BLaER1 treated with 17β-estradiol and CSF1 and Interleukin-3, amounts not matched to agents 10 nM and 100 nM (cell line): ENCODE data around the gene ZNF436.

Experiments used
- H3K27ac ChIP-seq, 11 experiments: shearing (Covaris generic); formaldehyde crosslinking; 2 replicates each; pipeline ENCODE4 v1.8.1; 2022
- H3K27me3 ChIP-seq, 11 experiments: shearing (Covaris generic); formaldehyde crosslinking; 2 replicates each; pipeline ENCODE4 v1.8.1; 2022
- H3K36me3 ChIP-seq, 11 experiments: shearing (Covaris generic); formaldehyde crosslinking; 2 replicates each; pipeline ENCODE4 v1.8.1; 2022
- H3K4me1 ChIP-seq, 10 experiments: shearing (Covaris generic); formaldehyde crosslinking; 2 replicates each; pipeline ENCODE4 v1.8.1; 2022
- H3K4me2 ChIP-seq, 11 experiments: shearing (Covaris generic); formaldehyde crosslinking; 2 replicates each; pipeline ENCODE4 v1.8.1; 2022
- H3K4me3 ChIP-seq, 10 experiments: shearing (Covaris generic); formaldehyde crosslinking; 2 replicates each; pipeline ENCODE4 v1.8.1; 2022
- H3K9ac ChIP-seq, 11 experiments: shearing (Covaris generic); formaldehyde crosslinking; 2 replicates each; pipeline ENCODE4 v1.8.1; 2022
- H3K9me3 ChIP-seq, 11 experiments: shearing (Covaris generic); formaldehyde crosslinking; replicated peaks in 1 of 11; 2 replicates each; pipeline ENCODE4 v1.8.1; 2022
- H4K20me1 ChIP-seq, 11 experiments: shearing (Covaris generic); formaldehyde crosslinking; 2 replicates each; pipeline ENCODE4 v1.8.1; 2022
- Cebpa-rat ChIP-seq, 11 experiments: shearing (Covaris generic); IDR thresholded peaks; 2 replicates each; pipeline ENCODE4 v1.8.1; 2022

ZNF436 gene

GRCh38 chr1:23369335-23370013 lies at the start of gene ZNF436:
TSS of gene ZNF436 (minus strand) at chr1:23369836. CDS start at chr1:23368005, 1,831 bp downstream.
- peak within 1 kb of the TSS; percentile 69 to 94 (median 78) for H3K4me3 ChIP-seq
- TF ChIP-seq Cebpa-rat (IDR thresholded peaks at IDR 0.05): no peak
- H3K4me1 ChIP-seq: peaks cover 37 to 61% (median 45%) of the 10 kb centered on the region in 10 experiments
- peak within 1 kb of the TSS; percentile 84 to 97 (median 93) for H3K4me2 ChIP-seq
- H3K27ac ChIP-seq: peak within 1 kb of the TSS; percentile 85 to 97 (median 93)
- H3K27me3 ChIP-seq: no peaks in the 10 kb centered on the region
- H3K9me3 ChIP-seq: peaks cover 23 to 28% (median 26%) of the 10 kb centered on the region in 11 experiments
- H4K20me1 ChIP-seq: no peaks in the 10 kb centered on the region
- H3K9ac ChIP-seq: peak within 1 kb of the TSS; percentile 82 to 96 (median 91)
- peaks cover 25 to 29% (median 26%) of the 10 kb centered on the region in 11 experiments for H3K36me3 ChIP-seq

DNA sequence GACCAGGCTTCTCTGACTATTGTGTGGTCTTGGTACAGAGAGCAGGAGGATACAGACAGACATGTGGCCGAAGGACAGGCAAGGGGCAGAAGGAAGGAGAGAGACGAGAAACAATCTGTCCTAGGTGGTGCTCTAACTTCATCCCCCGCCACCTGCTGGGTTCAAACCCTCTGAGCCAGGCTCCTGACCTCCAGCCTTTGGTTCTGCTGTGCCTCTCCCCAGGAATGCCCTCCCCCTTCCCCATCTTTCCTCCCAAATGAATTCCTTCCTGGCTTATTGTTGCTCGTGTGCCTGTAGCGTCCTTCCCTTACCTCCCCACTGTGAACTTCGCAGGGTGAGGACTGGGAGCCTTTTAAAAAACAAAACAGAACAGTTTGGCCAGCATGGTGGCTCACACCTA lies 49.5 kb upstream of the ZNF436 start:
- H3K4me2 ChIP-seq: no peak overlapping the region
- no peak overlapping the region for H3K27ac ChIP-seq
- no peak for TF ChIP-seq Cebpa-rat (IDR thresholded peaks at IDR 0.05)
- peaks cover 9 to 27% (median 25%) of the 10 kb centered on the region in 11 experiments for H3K27me3 ChIP-seq
- peaks cover 0 to 6% (median 0%) of the 10 kb centered on the region in 11 experiments; a peak in 8 of 22 replicates for H4K20me1 ChIP-seq
- H3K36me3 ChIP-seq: no peaks in the 10 kb centered on the region
- H3K9me3 ChIP-seq: no peaks in the 10 kb centered on the region
- H3K4me1 ChIP-seq: peaks cover 7 to 21% (median 17%) of the 10 kb centered on the region in 10 experiments; a peak in 19 of 20 replicates
- H3K9ac ChIP-seq: no peak overlapping the region
- no peak overlapping the region for H3K4me3 ChIP-seq

DNA sequence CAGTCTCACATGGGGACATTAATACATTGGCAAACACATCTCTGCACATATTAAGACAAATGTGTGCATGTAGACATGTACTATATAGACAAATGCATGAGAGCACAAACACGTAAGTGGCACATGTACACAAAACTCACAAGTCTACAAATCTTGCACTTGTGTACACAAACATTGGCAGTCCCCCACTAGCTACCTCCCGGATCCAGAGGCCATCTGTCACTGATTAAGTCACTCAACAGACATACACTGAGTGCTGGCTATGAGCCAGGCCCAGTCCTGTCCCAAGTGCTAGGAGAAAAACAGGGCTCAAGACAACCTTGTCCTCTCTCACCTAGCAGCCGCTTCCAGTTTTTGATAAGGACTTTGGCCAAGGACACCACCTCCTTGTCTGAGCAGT lies 47.9 kb upstream of the ZNF436 start:
- H3K27me3 ChIP-seq: peaks cover 0 to 10% (median 9%) of the 10 kb centered on the region in 11 experiments; a peak in 19 of 22 replicates
- no peak overlapping the region for H3K4me3 ChIP-seq
- no peak overlapping the region for H3K4me2 ChIP-seq
- no peaks in the 10 kb centered on the region; a peak in 1 of 22 replicates for H4K20me1 ChIP-seq
- no peak overlapping the region for H3K9ac ChIP-seq
- peaks cover 2 to 10% (median 8%) of the 10 kb centered on the region in 10 experiments; a peak in 17 of 20 replicates for H3K4me1 ChIP-seq
- no peaks in the 10 kb centered on the region for H3K9me3 ChIP-seq
- TF ChIP-seq Cebpa-rat (IDR thresholded peaks at IDR 0.05): no peak
- no peaks in the 10 kb centered on the region for H3K36me3 ChIP-seq
- H3K27ac ChIP-seq: no peak overlapping the region

- H3K9me3 ChIP-seq: no peaks in the 10 kb centered on the region
- peaks cover 0 to 4% (median 2%) of the 10 kb centered on the region in 10 experiments; a peak in 10 of 20 replicates for H3K4me1 ChIP-seq
- H3K36me3 ChIP-seq: no peaks in the 10 kb centered on the region
- H3K9ac ChIP-seq: no peak overlapping the region
- H3K4me2 ChIP-seq: no peak overlapping the region
- H3K27ac ChIP-seq: no peak overlapping the region
- no peak for TF ChIP-seq Cebpa-rat (IDR thresholded peaks at IDR 0.05)
- H3K4me3 ChIP-seq: no peak overlapping the region
- H3K27me3 ChIP-seq: peaks cover 0 to 4% (median 3%) of the 10 kb centered on the region in 11 experiments; a peak in 9 of 22 replicates
- H4K20me1 ChIP-seq: no peaks in the 10 kb centered on the region
Measured at GRCh38 chr1:23416964-23417363, 47.3 kb upstream of the ZNF436 start.

DNA sequence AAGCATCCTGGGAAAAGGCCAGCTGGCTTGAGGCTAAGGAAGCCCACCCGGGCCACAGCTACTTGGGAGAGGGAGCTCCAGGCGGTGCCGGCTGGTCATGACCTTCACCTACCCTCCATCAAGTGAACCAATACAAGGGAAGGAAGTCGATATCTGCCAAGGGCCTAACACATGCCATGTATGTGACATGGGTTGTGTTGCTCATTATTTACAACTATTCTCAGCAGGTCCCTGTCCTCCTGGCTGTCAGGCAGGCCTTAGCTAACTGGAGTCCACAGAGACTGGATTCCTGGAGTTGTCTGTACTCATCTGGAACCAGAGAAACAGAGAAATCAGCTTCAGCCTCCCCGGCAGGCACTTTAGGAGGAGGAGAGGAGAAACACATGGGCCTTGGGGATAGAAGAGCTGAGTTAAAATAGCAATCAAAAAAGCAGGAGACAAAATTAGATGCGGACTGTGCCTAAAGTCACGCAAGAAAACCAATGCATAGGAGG lies 39.2 kb upstream of the ZNF436 start:
- H4K20me1 ChIP-seq: no peaks in the 10 kb centered on the region
- H3K4me1 ChIP-seq: peaks cover 6 to 10% (median 8%) of the 10 kb centered on the region in 10 experiments; a peak in 18 of 20 replicates
- H3K4me3 ChIP-seq: no peak overlapping the region
- TF ChIP-seq Cebpa-rat (IDR thresholded peaks at IDR 0.05): no peak
- no peaks in the 10 kb centered on the region for H3K9me3 ChIP-seq
- no peak overlapping the region for H3K9ac ChIP-seq
- no peaks in the 10 kb centered on the region for H3K27me3 ChIP-seq
- no peak overlapping the region for H3K27ac ChIP-seq
- H3K4me2 ChIP-seq: no peak overlapping the region
- H3K36me3 ChIP-seq: no peaks in the 10 kb centered on the region

DNA sequence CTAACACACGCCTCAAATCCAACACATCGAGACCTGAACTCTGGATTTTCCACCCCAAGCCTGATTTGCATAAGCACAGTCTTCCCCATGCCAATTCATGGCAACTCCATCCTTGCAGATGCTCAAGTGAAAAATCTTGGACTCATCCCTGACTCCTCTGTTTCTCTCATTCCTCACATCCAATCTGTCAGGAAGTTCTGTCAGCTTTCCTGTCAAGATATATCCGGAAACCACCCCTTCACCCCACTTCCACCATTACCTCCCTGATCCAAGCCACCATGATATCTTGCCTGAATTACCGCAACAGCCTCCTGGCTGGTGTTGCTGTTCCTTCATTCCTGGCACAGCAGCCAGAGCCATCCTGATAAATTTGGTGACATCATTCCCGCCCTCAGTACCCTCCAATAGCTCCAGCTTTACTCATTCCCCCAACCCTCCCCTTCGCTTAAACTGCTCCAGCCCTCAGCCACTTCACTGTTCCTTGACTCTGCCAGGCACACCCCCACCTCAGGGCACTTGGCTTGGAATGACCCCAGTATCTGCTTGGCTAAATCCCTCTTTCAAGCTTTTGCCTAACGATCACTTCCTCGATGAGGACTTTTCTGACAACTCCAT lies 37.5 kb upstream of the ZNF436 start:
- H3K4me1 ChIP-seq: peaks cover 21 to 27% (median 25%) of the 10 kb centered on the region in 10 experiments
- no peak overlapping the region for H3K9ac ChIP-seq
- no peaks in the 10 kb centered on the region for H3K36me3 ChIP-seq
- H4K20me1 ChIP-seq: no peaks in the 10 kb centered on the region
- no peak overlapping the region for H3K4me2 ChIP-seq
- no peaks in the 10 kb centered on the region for H3K9me3 ChIP-seq
- H3K4me3 ChIP-seq: no peak overlapping the region
- H3K27me3 ChIP-seq: no peaks in the 10 kb centered on the region
- TF ChIP-seq Cebpa-rat (IDR thresholded peaks at IDR 0.05): no peak
- H3K27ac ChIP-seq: no peak overlapping the region

DNA sequence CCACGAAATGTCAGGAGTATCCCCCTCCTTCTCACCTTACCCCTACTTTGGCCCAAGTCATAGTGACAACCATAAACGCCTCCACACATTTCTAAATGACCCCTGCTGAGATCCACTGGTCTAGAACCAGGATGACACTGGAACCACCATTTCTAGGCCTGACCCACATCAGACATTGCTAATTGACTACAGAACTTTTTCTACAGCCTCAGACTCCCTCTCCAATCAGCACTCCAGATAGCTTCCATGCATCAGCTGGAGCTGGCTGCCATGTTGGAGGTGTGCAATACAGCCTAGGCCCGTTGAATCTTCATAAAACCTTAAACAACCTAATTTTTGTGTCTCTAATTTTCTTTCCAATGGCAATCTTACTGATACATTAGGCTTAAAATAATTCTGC lies 36.3 kb upstream of the ZNF436 start:
- no peak overlapping the region for H3K4me3 ChIP-seq
- H3K27ac ChIP-seq: no peak overlapping the region
- peaks cover 23 to 37% (median 32%) of the 10 kb centered on the region in 10 experiments for H3K4me1 ChIP-seq
- H4K20me1 ChIP-seq: no peaks in the 10 kb centered on the region
- no peak for TF ChIP-seq Cebpa-rat (IDR thresholded peaks at IDR 0.05)
- H3K4me2 ChIP-seq: no peak overlapping the region
- H3K9me3 ChIP-seq: no peaks in the 10 kb centered on the region
- no peak overlapping the region for H3K9ac ChIP-seq
- H3K36me3 ChIP-seq: no peaks in the 10 kb centered on the region
- no peaks in the 10 kb centered on the region for H3K27me3 ChIP-seq

DNA sequence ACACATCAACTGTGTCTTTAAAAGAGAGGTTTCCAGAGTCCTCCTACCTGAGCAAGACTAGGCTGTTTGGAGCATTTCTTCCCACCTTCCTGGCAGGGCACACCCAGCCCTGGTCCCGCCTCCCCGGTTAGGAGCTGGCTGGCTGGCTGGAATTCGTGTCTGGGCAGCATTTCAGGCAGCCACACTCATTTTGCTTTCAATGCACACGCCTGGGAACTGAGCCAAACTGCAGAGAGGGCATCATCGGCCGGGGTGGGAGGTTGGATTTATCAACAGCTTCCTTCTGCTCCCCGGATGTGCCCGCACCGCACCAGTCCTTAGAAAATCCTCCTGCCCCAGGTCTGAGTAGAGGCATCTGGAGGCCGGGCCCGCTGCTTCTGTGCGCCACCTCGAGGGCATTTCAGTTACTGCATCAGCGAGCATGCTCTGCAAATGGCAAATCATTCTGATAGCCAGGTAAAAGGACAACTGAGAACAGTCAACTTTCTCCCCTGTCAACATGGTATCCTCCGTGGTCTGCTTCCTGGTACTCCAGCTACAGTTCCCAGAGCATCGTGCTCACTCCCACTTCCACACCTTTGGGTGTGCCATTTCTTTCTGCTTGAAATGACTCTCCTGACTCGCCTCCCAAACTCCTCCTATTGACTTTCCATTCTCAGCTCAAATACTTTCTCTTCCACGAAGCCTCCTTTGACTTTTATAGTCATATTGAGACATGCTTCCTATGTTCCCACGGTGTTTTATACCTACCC lies 34.3 kb upstream of the ZNF436 start:
- peaks cover 23 to 42% (median 34%) of the 10 kb centered on the region in 10 experiments for H3K4me1 ChIP-seq
- H3K36me3 ChIP-seq: no peaks in the 10 kb centered on the region
- no peak for TF ChIP-seq Cebpa-rat (IDR thresholded peaks at IDR 0.05)
- H3K4me2 ChIP-seq: peak overlapping the region; percentile 18 to 79 (median 48); a peak in 21 of 22 replicates
- no peak overlapping the region for H3K4me3 ChIP-seq
- peak overlapping the region in 4 of 11 experiments; percentile 17 to 49 (median 26); a peak in 4 of 22 replicates for H3K9ac ChIP-seq
- no peaks in the 10 kb centered on the region for H4K20me1 ChIP-seq
- H3K27me3 ChIP-seq: no peaks in the 10 kb centered on the region
- H3K9me3 ChIP-seq: no peaks in the 10 kb centered on the region
- H3K27ac ChIP-seq: no peak overlapping the region; a peak in 1 of 22 replicates

GRCh38 chr1:23403355-23403734 lies 33.7 kb upstream of the ZNF436 start:
- no peak overlapping the region for H3K4me3 ChIP-seq
- H3K27me3 ChIP-seq: no peaks in the 10 kb centered on the region
- TF ChIP-seq Cebpa-rat (IDR thresholded peaks at IDR 0.05): no peak
- no peaks in the 10 kb centered on the region for H3K36me3 ChIP-seq
- H3K9me3 ChIP-seq: no peaks in the 10 kb centered on the region
- no peak overlapping the region; a peak in 1 of 22 replicates for H3K27ac ChIP-seq
- no peaks in the 10 kb centered on the region for H4K20me1 ChIP-seq
- H3K4me2 ChIP-seq: peak overlapping the region; percentile 18 to 79 (median 48); a peak in 21 of 22 replicates
- H3K4me1 ChIP-seq: peaks cover 23 to 42% (median 34%) of the 10 kb centered on the region in 10 experiments
- H3K9ac ChIP-seq: peak overlapping the region in 2 of 11 experiments; percentile 26 to 49; a peak in 2 of 22 replicates
